ENCODE data around the gene COL23A1.
A peak's percentile ranks its signal among the peaks of the same experiment; 100 is the strongest.

The COL23A1 gene

DNA sequence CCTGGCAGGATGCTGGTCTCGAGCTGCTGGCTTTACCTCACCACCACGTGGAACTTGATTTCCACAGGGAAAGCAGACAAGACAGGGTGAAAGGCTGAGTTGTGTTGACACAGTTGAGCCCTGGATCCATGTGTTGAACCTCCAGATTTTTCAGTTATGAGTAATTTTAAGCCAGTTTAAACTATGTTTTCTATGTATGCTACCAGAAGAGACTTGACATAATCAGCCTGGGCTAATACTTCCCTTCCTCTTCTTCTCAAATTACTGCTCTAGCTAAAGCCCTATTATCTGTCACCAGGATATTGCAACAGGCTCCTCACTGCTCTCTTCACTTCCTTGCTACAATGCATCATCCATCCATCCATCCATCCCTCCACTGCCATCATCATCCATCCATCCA, 345.6 kb downstream of the COL23A1 start:
- no peaks in the 10 kb centered on the region for H3K27me3 ChIP-seq
- no peaks in the 10 kb centered on the region for H3K36me3 ChIP-seq
- no peak overlapping the region for H3K4me3 ChIP-seq (ENCODE audit: low read depth in 1 of 2, low read length in 1 of 2)
- peaks cover 46 to 49% of the 10 kb centered on the region in 2 experiments for H3K4me1 ChIP-seq (ENCODE audit: control insufficient read depth in 1 of 2, insufficient read depth in 1 of 2, low read depth in 1 of 2, low read length in 1 of 2)
- TF ChIP-seq, protein P1, sequence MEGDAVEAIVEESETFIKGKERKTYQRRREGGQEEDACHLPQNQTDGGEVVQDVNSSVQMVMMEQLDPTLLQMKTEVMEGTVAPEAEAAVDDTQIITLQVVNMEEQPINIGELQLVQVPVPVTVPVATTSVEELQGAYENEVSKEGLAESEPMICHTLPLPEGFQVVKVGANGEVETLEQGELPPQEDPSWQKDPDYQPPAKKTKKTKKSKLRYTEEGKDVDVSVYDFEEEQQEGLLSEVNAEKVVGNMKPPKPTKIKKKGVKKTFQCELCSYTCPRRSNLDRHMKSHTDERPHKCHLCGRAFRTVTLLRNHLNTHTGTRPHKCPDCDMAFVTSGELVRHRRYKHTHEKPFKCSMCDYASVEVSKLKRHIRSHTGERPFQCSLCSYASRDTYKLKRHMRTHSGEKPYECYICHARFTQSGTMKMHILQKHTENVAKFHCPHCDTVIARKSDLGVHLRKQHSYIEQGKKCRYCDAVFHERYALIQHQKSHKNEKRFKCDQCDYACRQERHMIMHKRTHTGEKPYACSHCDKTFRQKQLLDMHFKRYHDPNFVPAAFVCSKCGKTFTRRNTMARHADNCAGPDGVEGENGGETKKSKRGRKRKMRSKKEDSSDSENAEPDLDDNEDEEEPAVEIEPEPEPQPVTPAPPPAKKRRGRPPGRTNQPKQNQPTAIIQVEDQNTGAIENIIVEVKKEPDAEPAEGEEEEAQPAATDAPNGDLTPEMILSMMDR (IDR thresholded peaks at IDR 0.05), result no peak
- no peaks in the 10 kb centered on the region for H3K9me3 ChIP-seq
- peak overlapping the region; percentile 55 for H3K27ac ChIP-seq

DNA sequence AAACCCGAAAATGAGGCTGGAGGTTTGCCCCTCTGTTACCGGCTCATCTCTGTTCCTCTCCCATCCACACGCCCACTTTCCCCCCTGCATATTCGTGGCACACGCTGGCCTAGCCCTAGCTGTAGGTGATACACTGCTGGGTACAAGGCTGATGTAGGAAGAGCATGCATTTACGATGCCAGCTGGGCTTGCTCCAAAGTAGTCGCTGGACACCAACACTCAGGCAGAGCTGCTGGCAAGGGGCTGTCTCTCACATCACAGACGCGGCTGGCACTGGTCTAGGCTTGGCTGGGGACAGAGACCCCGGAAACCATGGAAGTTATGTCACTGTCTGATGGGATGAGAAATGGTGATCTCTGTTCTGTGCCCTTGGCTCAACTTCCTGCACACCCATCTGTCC, 347.8 kb downstream of the COL23A1 start:
- Histone ChIP-seq H3K27me3 (no peaks in the 10 kb centered on the region), H3K9me3 (no peaks in the 10 kb centered on the region), H3K4me3 (ENCODE audit: low read depth in 1 of 2, low read length in 1 of 2) (no peak overlapping the region), H3K4me1 (ENCODE audit: control insufficient read depth in 1 of 2, insufficient read depth in 1 of 2, low read depth in 1 of 2, low read length in 1 of 2) (peaks cover 67 to 69% of the 10 kb centered on the region in 2 experiments), H3K36me3 (no peaks in the 10 kb centered on the region), H3K27ac (peak overlapping the region; percentile 92)
- TF ChIP-seq, protein P1 (IDR thresholded peaks at IDR 0.05), result no peak

DNA sequence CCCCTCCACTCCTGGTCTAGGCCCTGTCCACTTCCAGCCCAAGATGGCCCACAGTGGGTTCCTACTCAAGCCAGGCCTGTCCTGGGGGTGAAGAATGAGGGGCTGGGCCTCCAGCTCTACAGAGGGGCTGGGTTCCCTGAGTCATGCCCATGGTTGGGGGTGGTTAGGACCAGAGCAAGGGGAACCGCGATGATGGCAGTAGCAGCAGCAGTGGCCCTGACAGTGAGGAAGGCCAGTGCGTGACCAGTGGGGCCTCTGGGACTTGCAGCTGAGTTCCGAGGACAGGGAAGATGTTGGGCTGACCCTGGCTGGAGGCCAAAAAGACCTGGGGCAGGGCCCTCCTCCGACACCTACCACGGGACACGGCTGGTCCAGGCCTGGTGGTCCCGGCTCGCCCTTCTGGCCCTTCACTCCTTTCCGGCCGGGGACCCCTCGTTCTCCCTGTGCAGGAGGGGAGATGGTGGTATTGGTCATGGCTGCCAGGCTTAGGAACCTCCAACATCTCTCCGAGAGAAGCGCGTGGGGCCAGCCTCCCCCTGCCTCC, 348.4 kb downstream of the COL23A1 start:
- H3K27ac ChIP-seq, result peak overlapping the region; percentile 92
- TF ChIP-seq, protein P1 (IDR thresholded peaks at IDR 0.05), result no peak
- no peaks in the 10 kb centered on the region for H3K27me3 ChIP-seq
- H3K9me3 ChIP-seq, result no peaks in the 10 kb centered on the region
- no peaks in the 10 kb centered on the region for H3K36me3 ChIP-seq
- H3K4me1 ChIP-seq (ENCODE audit: control insufficient read depth in 1 of 2, insufficient read depth in 1 of 2, low read depth in 1 of 2, low read length in 1 of 2), result peaks cover 71 to 74% of the 10 kb centered on the region in 2 experiments
- H3K4me3 ChIP-seq (ENCODE audit: low read depth in 1 of 2, low read length in 1 of 2), result peak overlapping the region; percentile 50 to 51

DNA sequence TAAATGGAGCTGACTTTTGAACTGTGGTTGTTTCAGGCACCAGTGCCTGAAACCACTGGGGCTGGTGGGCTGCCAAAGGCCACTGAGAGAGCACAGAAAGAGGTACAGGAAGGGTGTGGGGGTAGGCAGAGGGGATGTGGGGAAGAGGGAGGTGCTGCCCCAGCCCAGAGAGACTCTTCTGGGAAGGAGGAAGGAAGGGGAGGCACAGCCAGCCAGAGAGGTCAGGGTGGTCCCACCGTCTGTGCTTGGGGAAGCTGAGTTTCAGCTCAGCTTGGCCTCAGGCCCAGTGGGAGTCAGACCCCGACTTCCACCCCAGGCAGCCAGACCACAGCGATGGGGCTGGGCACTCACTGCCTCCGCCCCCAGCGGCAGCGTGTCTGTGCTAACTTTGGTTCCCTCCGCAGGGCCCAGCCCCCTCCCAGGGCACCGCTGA, 348.9 kb downstream of the COL23A1 start:
- Histone ChIP-seq H3K9me3 (no peaks in the 10 kb centered on the region), H3K36me3 (no peaks in the 10 kb centered on the region), H3K4me1 (ENCODE audit: control insufficient read depth in 1 of 2, insufficient read depth in 1 of 2, low read depth in 1 of 2, low read length in 1 of 2) (peaks cover 76 to 79% of the 10 kb centered on the region in 2 experiments), H3K27ac (peak overlapping the region; percentile 92), H3K4me3 (ENCODE audit: low read depth in 1 of 2, low read length in 1 of 2) (peak overlapping the region; percentile 50 to 51), H3K27me3 (no peaks in the 10 kb centered on the region)
- TF ChIP-seq, protein P1 (IDR thresholded peaks at IDR 0.05), result no peak

DNA sequence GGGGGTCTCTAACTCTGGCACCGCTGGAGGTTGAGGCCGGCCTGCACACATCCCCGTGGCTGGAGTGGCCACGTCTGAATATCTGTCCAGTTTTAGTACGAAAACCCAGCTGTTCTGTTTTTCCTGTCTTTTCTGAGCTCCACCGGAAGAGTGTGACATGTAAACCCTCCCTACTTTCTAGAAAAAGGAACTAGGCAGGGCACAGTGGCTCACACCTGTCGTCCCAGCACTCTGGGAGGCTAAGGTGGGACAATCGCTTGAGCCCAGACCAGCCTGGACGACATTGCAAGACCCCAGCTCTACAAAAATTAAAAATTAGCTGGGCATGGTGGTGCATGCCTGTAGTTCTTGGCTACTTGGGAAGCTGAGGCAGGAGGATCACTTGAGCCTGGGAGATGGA, 349.4 kb downstream of the COL23A1 start:
- H3K9me3 ChIP-seq, result no peaks in the 10 kb centered on the region
- no peaks in the 10 kb centered on the region for H3K36me3 ChIP-seq
- TF ChIP-seq, protein P1 (IDR thresholded peaks at IDR 0.05), result no peak
- H3K4me3 ChIP-seq (ENCODE audit: low read depth in 1 of 2, low read length in 1 of 2), result peak overlapping the region; percentile 50 to 51
- H3K27me3 ChIP-seq, result no peaks in the 10 kb centered on the region
- peak overlapping the region; percentile 92 for H3K27ac ChIP-seq
- H3K4me1 ChIP-seq (ENCODE audit: control insufficient read depth in 1 of 2, insufficient read depth in 1 of 2, low read depth in 1 of 2, low read length in 1 of 2), result peaks cover 78 to 82% of the 10 kb centered on the region in 2 experiments

All from neutrophil (primary cell).